GM06990 (cell line): ENCODE measurements around the gene FSTL1.

Experiments used
- DNase-seq: peaks from one replicate; pipeline ENCODE4 v3.0.0-alpha.2; 2011; ENCODE audit not compliant: insufficient read length; ENCODE audit errors: extremely low read depth
- H3K27me3 ChIP-seq: replicated peaks from 2 replicates; pipeline ENCODE4 v1.6.0; 2011; ENCODE audit warnings: low read length; ENCODE audit not compliant: control insufficient read depth, insufficient read depth
- H3K36me3 ChIP-seq: 2 replicates; pipeline ENCODE4 v1.5.1; 2011; ENCODE audit warnings: low read length; ENCODE audit not compliant: control insufficient read depth, insufficient read depth
- H3K4me3 ChIP-seq: replicated peaks from 2 replicates; pipeline ENCODE4 v1.5.1; 2011; ENCODE audit warnings: low read depth, mild to moderate bottlenecking, control low read depth, low read length
- TF ChIP-seq, protein P1 (sequence below): IDR thresholded peaks from 2 replicates; pipeline ENCODE4 v1.5.1; 2011; ENCODE audit warnings: low read length, control low read depth, mild to moderate bottlenecking, inconsistent platforms; ENCODE audit not compliant: insufficient read depth, poor library complexity, severe bottlenecking

Gene FSTL1

DNA sequence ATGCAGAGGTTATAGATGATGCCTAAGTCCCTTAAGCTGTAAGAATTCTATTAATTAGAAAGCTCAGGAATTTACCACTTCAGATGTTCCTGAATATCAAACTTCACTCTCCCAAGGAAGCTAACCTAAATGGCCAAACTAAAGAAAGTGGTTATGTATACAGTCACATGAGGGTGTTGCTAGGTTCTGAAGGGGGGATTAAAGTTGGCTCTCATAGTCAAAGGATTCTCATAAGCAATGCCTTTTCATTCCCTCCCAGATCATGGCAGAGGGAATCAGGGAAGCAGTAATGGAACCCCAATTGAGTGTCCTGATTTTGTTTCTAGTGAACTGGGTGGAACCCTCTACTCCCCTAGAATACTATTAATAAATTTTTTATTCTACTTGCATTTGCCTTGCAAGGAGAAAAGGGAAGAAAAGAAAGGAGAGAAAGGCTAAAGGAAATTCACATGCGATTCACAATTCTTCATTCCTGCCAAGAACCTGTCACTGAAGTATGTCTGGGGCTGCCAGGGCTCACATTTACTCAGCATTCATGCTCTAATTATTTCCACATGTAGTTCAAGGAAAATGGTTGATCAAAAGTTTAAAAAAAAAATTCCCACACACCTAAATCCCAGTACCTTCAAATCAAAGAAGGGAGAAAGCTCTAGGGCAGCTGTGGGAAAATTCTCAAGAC, 25.1 kb downstream of the FSTL1 start:
- TF ChIP-seq, protein P1, sequence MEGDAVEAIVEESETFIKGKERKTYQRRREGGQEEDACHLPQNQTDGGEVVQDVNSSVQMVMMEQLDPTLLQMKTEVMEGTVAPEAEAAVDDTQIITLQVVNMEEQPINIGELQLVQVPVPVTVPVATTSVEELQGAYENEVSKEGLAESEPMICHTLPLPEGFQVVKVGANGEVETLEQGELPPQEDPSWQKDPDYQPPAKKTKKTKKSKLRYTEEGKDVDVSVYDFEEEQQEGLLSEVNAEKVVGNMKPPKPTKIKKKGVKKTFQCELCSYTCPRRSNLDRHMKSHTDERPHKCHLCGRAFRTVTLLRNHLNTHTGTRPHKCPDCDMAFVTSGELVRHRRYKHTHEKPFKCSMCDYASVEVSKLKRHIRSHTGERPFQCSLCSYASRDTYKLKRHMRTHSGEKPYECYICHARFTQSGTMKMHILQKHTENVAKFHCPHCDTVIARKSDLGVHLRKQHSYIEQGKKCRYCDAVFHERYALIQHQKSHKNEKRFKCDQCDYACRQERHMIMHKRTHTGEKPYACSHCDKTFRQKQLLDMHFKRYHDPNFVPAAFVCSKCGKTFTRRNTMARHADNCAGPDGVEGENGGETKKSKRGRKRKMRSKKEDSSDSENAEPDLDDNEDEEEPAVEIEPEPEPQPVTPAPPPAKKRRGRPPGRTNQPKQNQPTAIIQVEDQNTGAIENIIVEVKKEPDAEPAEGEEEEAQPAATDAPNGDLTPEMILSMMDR = no peak
- Histone ChIP-seq H3K27me3 (no peaks in the 10 kb centered on the region), H3K36me3 (no peaks in the 10 kb centered on the region), H3K4me3 (no peak overlapping the region)
- no peak for DNase-seq

GRCh38 chr3:120424976-120425570, 25.7 kb downstream of the FSTL1 start:
- DNase-seq = no peak
- TF ChIP-seq, protein P1 = no peak
- H3K4me3 ChIP-seq = no peak overlapping the region
- no peaks in the 10 kb centered on the region for H3K27me3 ChIP-seq
- no peaks in the 10 kb centered on the region for H3K36me3 ChIP-seq

DNA sequence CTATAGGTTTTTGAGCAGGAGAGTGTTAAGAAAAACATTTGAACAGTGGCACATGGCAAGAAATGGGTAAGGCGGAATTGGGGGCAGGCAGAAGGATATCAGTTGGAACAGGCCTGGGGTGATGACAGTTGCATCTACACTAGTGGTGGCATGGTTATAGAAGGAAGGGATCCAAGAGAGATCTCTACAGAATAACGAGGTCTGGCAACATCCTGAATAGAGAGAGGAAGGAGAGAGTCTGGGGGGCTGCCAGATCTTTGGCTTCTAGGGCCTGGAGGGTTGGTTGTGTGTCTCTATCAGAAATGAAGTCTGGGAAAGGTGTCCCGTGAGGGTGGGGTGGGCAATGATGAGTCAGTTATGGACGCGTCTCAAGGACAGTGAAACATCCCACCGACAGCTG, 26.3 kb downstream of the FSTL1 start:
- Histone ChIP-seq H3K27me3 (no peaks in the 10 kb centered on the region), H3K36me3 (no peaks in the 10 kb centered on the region), H3K4me3 (no peak overlapping the region)
- TF ChIP-seq, protein P1 = no peak
- no peak for DNase-seq

DNA sequence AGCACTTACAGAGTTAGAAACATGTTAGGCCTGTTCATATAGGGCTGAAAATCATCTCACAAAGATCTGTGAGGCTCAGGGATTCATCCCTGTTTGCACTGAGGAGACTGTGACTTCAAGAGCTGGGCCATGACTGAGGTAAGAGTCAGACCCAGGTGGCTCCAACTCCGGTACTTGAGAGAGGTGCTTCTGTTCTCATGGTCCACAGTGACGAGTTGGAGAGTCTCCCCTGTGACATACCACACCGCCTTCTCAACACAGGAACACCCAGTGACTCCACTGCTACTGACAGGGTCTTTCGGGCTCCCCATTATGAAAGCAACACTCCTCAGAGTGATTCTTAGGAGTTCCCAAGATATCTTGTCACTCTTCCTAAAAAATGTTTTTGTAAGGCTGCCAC, 27.4 kb downstream of the FSTL1 start:
- TF ChIP-seq, protein P1 = no peak

GRCh38 chr3:120421926-120422325, 28.9 kb downstream of the FSTL1 start:
- no peaks in the 10 kb centered on the region for H3K36me3 ChIP-seq
- no peak for DNase-seq

More for the DNA sequence above, 27.4 kb downstream of the FSTL1 start:
- no peak overlapping the region for H3K4me3 ChIP-seq
- H3K27me3 ChIP-seq = no peaks in the 10 kb centered on the region
- DNase-seq = no peak
- no peaks in the 10 kb centered on the region for H3K36me3 ChIP-seq

More at GRCh38 chr3:120421926-120422325, 28.9 kb downstream of the FSTL1 start:
- TF ChIP-seq, protein P1 = no peak
- Histone ChIP-seq H3K4me3 (no peak overlapping the region), H3K27me3 (no peaks in the 10 kb centered on the region)
